ENCODE data around the gene MEGF10.

MEGF10 gene

DNA sequence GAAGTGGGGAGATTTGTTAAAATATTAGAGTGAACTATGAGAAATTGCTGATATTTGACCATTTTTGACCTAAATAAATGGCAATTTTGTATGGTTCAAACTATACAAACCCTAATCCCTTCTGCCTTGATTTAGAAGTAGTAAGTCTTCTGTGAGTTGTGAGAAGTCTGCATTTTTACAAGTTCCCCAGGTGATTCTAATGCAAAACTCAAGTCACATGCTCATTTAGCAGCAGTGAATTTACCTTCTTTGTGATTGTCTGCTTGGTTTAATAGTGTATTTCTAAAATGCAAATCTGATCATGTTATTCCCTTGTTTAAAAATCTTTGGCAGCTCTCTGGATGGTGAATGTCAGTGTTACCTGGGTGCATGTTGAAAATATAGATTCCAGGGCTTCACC is 2.8 kb downstream of the MEGF10 start:
- no peak overlapping the region for H3K9ac ChIP-seq (ENCODE audit: low read length)
- H3K4me1 ChIP-seq (ENCODE audit: insufficient read depth, low read length, severe bottlenecking), result no peaks in the 10 kb centered on the region
- H3K27ac ChIP-seq (ENCODE audit: low read depth, low read length, poor library complexity, severe bottlenecking), result no peak overlapping the region
- no peaks in the 10 kb centered on the region for H3K36me3 ChIP-seq (ENCODE audit: insufficient read depth, low read length)
- no peaks in the 10 kb centered on the region for H3K9me3 ChIP-seq (ENCODE audit: low read length)
- no peaks in the 10 kb centered on the region for H4K20me1 ChIP-seq (ENCODE audit: insufficient read depth, low read length)
- no peak overlapping the region for H2AFZ ChIP-seq (ENCODE audit: low read length)
- H3K9me2 ChIP-seq (ENCODE audit: low read depth, low read length), result no peaks in the 10 kb centered on the region
- TF ChIP-seq, protein P1, sequence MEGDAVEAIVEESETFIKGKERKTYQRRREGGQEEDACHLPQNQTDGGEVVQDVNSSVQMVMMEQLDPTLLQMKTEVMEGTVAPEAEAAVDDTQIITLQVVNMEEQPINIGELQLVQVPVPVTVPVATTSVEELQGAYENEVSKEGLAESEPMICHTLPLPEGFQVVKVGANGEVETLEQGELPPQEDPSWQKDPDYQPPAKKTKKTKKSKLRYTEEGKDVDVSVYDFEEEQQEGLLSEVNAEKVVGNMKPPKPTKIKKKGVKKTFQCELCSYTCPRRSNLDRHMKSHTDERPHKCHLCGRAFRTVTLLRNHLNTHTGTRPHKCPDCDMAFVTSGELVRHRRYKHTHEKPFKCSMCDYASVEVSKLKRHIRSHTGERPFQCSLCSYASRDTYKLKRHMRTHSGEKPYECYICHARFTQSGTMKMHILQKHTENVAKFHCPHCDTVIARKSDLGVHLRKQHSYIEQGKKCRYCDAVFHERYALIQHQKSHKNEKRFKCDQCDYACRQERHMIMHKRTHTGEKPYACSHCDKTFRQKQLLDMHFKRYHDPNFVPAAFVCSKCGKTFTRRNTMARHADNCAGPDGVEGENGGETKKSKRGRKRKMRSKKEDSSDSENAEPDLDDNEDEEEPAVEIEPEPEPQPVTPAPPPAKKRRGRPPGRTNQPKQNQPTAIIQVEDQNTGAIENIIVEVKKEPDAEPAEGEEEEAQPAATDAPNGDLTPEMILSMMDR (IDR thresholded peaks at IDR 0.05; ENCODE audit: low read length), result no peak
- no peak for TF ChIP-seq EZH2 (IDR thresholded peaks at IDR 0.05; ENCODE audit: borderline replicate concordance, low read length)
- no peak overlapping the region for H3K4me2 ChIP-seq (ENCODE audit: low read length)
- H3F3A ChIP-seq (ENCODE audit: insufficient read depth, low read length), result no peaks in the 10 kb centered on the region
- H3K4me3 ChIP-seq (ENCODE audit: low read depth, low read length, poor library complexity, severe bottlenecking), result no peak overlapping the region
- no peaks in the 10 kb centered on the region for H3K27me3 ChIP-seq (ENCODE audit: insufficient read depth, low read length)
- H3K79me2 ChIP-seq (ENCODE audit: insufficient read depth, low read length), result no peaks in the 10 kb centered on the region

DNA sequence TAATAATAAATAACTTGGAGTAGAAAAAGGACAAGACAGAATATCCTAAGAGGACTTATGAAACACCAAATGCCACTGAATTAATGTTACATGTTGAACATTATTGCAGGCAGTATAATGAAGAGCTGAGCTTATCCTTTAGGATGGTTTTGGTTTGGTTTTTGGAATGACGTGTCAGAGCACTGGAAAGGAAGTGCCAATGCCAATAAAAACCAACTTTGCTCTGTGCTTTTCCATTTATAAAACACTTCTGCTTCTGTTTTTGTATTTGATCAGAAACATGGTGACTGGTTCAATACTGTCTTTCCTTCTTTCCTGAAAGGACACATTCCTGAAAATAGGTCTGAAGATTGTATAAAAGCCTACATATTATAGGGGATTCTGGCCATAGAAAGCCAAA is 4.2 kb downstream of the MEGF10 start:
- Histone ChIP-seq H2AFZ (ENCODE audit: low read length) (no peak overlapping the region), H3K27me3 (ENCODE audit: insufficient read depth, low read length) (no peaks in the 10 kb centered on the region), H3K9me3 (ENCODE audit: low read length) (no peaks in the 10 kb centered on the region), H3K27ac (ENCODE audit: low read depth, low read length, poor library complexity, severe bottlenecking) (no peak overlapping the region), H4K20me1 (ENCODE audit: insufficient read depth, low read length) (no peaks in the 10 kb centered on the region), H3K9me2 (ENCODE audit: low read depth, low read length) (no peaks in the 10 kb centered on the region), H3K4me2 (ENCODE audit: low read length) (no peak overlapping the region), H3F3A (ENCODE audit: insufficient read depth, low read length) (no peaks in the 10 kb centered on the region), H3K36me3 (ENCODE audit: insufficient read depth, low read length) (no peaks in the 10 kb centered on the region), H3K9ac (ENCODE audit: low read length) (no peak overlapping the region), H3K4me3 (ENCODE audit: low read depth, low read length, poor library complexity, severe bottlenecking) (no peak overlapping the region), H3K4me1 (ENCODE audit: insufficient read depth, low read length, severe bottlenecking) (no peaks in the 10 kb centered on the region), H3K79me2 (ENCODE audit: insufficient read depth, low read length) (no peaks in the 10 kb centered on the region)
- TF ChIP-seq, protein P1 (IDR thresholded peaks at IDR 0.05; ENCODE audit: low read length), result no peak
- TF ChIP-seq EZH2 (IDR thresholded peaks at IDR 0.05; ENCODE audit: borderline replicate concordance, low read length), result no peak

DNA sequence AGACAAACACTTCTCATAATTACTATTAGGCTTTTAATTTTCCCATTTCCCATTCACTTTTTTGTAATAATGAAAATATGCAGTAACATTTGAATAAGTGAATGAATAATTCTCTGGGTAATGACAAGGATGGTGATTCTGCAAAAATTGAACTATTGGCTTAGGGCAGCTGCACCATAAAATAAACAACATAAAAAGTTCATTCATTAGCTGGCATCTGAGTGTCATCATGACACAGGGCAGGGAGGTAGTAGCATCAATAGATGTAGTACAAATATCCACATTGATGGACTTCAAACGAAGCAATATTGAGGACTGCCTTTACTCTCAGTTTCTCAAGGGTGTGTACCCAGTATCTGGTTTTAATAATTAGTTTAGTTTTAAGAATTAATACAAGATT is 4.9 kb downstream of the MEGF10 start:
- H3K36me3 ChIP-seq (ENCODE audit: insufficient read depth, low read length), result no peaks in the 10 kb centered on the region

More for the DNA sequence above, 4.9 kb downstream of the MEGF10 start:
- Histone ChIP-seq H3K27ac (ENCODE audit: low read depth, low read length, poor library complexity, severe bottlenecking) (no peak overlapping the region), H3K9me3 (ENCODE audit: low read length) (no peaks in the 10 kb centered on the region), H3K9ac (ENCODE audit: low read length) (no peak overlapping the region), H4K20me1 (ENCODE audit: insufficient read depth, low read length) (no peaks in the 10 kb centered on the region), H3K79me2 (ENCODE audit: insufficient read depth, low read length) (no peaks in the 10 kb centered on the region), H3K4me3 (ENCODE audit: low read depth, low read length, poor library complexity, severe bottlenecking) (no peak overlapping the region), H3K4me1 (ENCODE audit: insufficient read depth, low read length, severe bottlenecking) (no peaks in the 10 kb centered on the region), H3K27me3 (ENCODE audit: insufficient read depth, low read length) (no peaks in the 10 kb centered on the region), H3K4me2 (ENCODE audit: low read length) (no peak overlapping the region), H3K9me2 (ENCODE audit: low read depth, low read length) (no peaks in the 10 kb centered on the region), H3F3A (ENCODE audit: insufficient read depth, low read length) (no peaks in the 10 kb centered on the region), H2AFZ (ENCODE audit: low read length) (no peak overlapping the region)
- TF ChIP-seq, protein P1 (IDR thresholded peaks at IDR 0.05; ENCODE audit: low read length), result no peak
- no peak for TF ChIP-seq EZH2 (IDR thresholded peaks at IDR 0.05; ENCODE audit: borderline replicate concordance, low read length)
